GM12865 (cell line): ENCODE data around the gene ARF3.

Experiments
- DNase-seq: peaks from one replicate; pipeline ENCODE4 v3.0.0; 2010; ENCODE audit warnings: low read depth
- H3K4me3 ChIP-seq: 2 replicates; pipeline ENCODE4 v1.5.1; 2011; ENCODE audit warnings: mild to moderate bottlenecking, low read depth, low read length, control low read depth
- TF ChIP-seq, protein P1 (sequence below): IDR thresholded peaks from 2 replicates; pipeline ENCODE4 v1.5.1; 2011; ENCODE audit warnings: low read length, control low read depth, low read depth, inconsistent platforms; ENCODE audit not compliant: insufficient read depth; ENCODE audit errors: missing control alignments

The ARF3 gene

DNA sequence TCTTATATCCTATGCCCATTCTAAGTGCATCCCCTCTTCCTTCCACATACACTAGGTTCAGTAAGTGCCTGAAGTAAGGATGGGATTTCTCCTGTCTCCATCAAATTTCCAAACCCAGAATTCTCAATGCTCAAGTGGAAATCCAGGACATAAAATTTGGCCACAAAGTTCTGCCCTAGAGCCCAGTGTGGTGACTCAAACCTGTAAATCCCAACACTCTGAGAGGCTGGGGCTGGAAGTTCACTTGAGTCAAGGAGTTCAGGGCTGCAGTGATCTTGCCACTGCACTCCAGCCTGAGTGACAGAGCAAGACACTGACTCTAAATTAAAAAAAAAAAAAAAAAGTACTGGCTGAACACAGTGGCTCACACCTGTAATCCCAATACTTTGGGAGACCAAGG lies 4.5 kb upstream of the ARF3 start:
- DNase-seq = no peak
- H3K4me3 ChIP-seq = no peak overlapping the region
- TF ChIP-seq, protein P1, sequence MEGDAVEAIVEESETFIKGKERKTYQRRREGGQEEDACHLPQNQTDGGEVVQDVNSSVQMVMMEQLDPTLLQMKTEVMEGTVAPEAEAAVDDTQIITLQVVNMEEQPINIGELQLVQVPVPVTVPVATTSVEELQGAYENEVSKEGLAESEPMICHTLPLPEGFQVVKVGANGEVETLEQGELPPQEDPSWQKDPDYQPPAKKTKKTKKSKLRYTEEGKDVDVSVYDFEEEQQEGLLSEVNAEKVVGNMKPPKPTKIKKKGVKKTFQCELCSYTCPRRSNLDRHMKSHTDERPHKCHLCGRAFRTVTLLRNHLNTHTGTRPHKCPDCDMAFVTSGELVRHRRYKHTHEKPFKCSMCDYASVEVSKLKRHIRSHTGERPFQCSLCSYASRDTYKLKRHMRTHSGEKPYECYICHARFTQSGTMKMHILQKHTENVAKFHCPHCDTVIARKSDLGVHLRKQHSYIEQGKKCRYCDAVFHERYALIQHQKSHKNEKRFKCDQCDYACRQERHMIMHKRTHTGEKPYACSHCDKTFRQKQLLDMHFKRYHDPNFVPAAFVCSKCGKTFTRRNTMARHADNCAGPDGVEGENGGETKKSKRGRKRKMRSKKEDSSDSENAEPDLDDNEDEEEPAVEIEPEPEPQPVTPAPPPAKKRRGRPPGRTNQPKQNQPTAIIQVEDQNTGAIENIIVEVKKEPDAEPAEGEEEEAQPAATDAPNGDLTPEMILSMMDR = no peak

- TF ChIP-seq, protein P1 = no peak
- no peak for DNase-seq
- H3K4me3 ChIP-seq = no peak overlapping the region
Observed at GRCh38 chr12:48961331-48961730, 4.0 kb upstream of the ARF3 start.

GRCh38 chr12:48960834-48961233 lies 3.5 kb upstream of the ARF3 start:
- TF ChIP-seq, protein P1 = no peak
- no peak overlapping the region for H3K4me3 ChIP-seq
- no peak for DNase-seq

- TF ChIP-seq, protein P1 = no peak
- no peak for DNase-seq
- peak overlapping the region; percentile 90 for H3K4me3 ChIP-seq
Observed at GRCh38 chr12:48958049-48958388, 732 bp upstream of the ARF3 start.

DNA sequence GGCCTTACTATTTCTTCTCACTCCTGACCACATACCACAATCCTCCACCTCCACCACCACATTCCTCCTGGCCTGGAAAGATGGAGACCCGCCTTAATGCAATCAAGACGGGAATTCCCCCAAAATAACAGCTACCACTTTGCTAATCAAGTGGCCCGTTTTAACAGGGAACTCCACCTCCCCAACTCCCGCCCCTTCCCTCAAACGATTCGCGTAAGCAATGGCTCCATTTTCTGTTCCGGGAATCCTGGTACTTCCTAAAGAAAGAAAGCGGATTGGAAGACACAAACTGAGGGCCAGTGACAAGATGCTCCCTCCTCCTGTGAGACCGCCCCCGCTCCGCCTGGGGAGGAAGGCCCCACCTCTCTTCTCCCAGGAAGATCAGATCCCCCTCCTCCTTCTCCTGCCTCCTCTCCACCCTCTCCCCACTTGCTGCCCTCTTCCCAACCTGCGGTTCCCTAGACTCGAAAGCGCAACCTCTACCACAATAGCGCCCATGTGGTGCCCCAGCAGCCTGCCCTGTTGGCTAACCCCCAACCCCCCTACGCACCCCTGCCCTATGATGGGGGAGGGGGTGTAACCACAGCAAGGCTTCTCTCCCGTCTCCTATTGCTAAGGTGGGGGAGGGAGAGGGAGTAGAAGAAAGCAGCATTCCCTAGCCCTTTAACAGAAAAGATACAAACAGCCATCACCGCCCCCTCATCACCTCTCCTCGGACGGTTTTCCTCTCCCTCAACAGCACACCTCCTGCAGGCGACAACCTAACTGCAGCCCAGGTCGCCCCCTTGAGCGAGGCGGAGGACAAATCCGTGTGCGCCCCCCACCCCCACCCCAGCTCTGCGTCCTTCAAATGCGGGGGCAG lies 777 bp downstream of the ARF3 start:
- TF ChIP-seq, protein P1 = no peak
- peak overlapping the region; percentile 90 for H3K4me3 ChIP-seq
- DNase-seq = peak; percentile 71

- TF ChIP-seq, protein P1 = no peak
- DNase-seq = no peak
- H3K4me3 ChIP-seq = no peak overlapping the region
Observed at GRCh38 chr12:48954841-48955501, 2.3 kb downstream of the ARF3 start.
